Panc1 (cell line): Measurements from ENCODE around the gene SLC25A30. TPM values are rescaled to one million over a fixed set of nuclear protein-coding genes. Genes with fewer than 3 reads are reported as not detected.
"Not testable (repeated sequence)": the region's sequence is repeated elsewhere in the genome, so short reads cannot be mapped to it uniquely, and the experiment has no call there.

Experiments used
- ATAC-seq: fragments of 200-7000 bp; cut with Tn5 transposase; 2 replicates; pipeline ENCODE4 v1.9.1; 2020; ENCODE audit warnings: mild to moderate bottlenecking, moderate library complexity
- BruUV-seq: library from RNA; stranded (reverse); fragments of 400-500 nt; replicated peaks from 2 replicates; lab custom pipeline; 2021; lab: Mats Ljungman, UMichigan
- CTCF ChIA-PET: fragments of 300-600 bp; sonication (Branson Sonifier 250); formaldehyde crosslinking; loops from one replicate; lab custom pipeline; 2022; ENCODE audit warnings: antibody characterized with exemption; lab: Charles Lee
- POLR2A ChIA-PET: fragments of 300-600 bp; sonication (Branson Sonifier 250); formaldehyde crosslinking; loops from one replicate; lab custom pipeline; 2022; ENCODE audit warnings: antibody characterized with exemption; lab: Charles Lee
- DNase-seq: peaks from one replicate; pipeline ENCODE4 v3.0.0-alpha.2; 2010; ENCODE audit warnings: low read depth, low spot score
- H3K27ac ChIP-seq: 2 replicates; pipeline ENCODE4 v1.5.1; 2011; ENCODE audit warnings: mild to moderate bottlenecking, low read length, inconsistent platforms
- H3K27me3 ChIP-seq: fragments of 200-500 bp; sonication (Bioruptor generic); 2 replicates; pipeline ENCODE4 v1.6.0; 2014; ENCODE audit warnings: low read length, inconsistent platforms; ENCODE audit not compliant: control insufficient read depth, insufficient read depth
- H3K36me3 ChIP-seq: fragments of 200-500 bp; sonication (Bioruptor generic); 2 replicates; pipeline ENCODE4 v1.5.1; 2014; ENCODE audit warnings: inconsistent platforms, mild to moderate bottlenecking, low read length, moderate library complexity; ENCODE audit not compliant: control insufficient read depth, insufficient read depth
- H3K4me1 ChIP-seq: 2 replicates; pipeline ENCODE4 v1.5.1; 2011; ENCODE audit warnings: inconsistent platforms, mild to moderate bottlenecking, low read length, moderate library complexity; ENCODE audit not compliant: control insufficient read depth, insufficient read depth
- H3K4me3 ChIP-seq, 2 experiments: 2 replicates each; pipeline ENCODE4 v1.5.1; 2011 to 2012; ENCODE audit warnings: low read depth in 2 of 2, low read length in 2 of 2, mild to moderate bottlenecking in 2 of 2, inconsistent platforms in 1 of 2, moderate library complexity in 1 of 2
- H3K9me3 ChIP-seq: fragments of 200-500 bp; sonication (Bioruptor generic); 2 replicates; pipeline ENCODE4 v1.5.1; 2014; ENCODE audit warnings: low read depth, mild to moderate bottlenecking, inconsistent platforms, low read length, moderate library complexity; ENCODE audit not compliant: control insufficient read depth, insufficient read depth
- CTCF ChIP-seq: fragments of 450-650 bp; IDR thresholded peaks from 2 replicates; pipeline ENCODE4 v1.5.1; 2017; ENCODE audit warnings: mild to moderate bottlenecking
- POLR2AphosphoS5 ChIP-seq: IDR thresholded peaks from 2 replicates; pipeline ENCODE4 v1.6.1; 2012; ENCODE audit warnings: mild to moderate bottlenecking, low read depth, low read length, moderate library complexity
- REST ChIP-seq, 2 experiments: IDR thresholded peaks; 2 replicates each; pipeline ENCODE4 v1.6.1; 2011 to 2012; ENCODE audit warnings: low read depth in 2 of 2, control low read depth in 1 of 2, low read length in 1 of 2, mild to moderate bottlenecking in 1 of 2, moderate library complexity in 1 of 2; ENCODE audit not compliant: insufficient read depth in 1 of 2
- SIN3A ChIP-seq: IDR thresholded peaks from 2 replicates; pipeline ENCODE4 v1.6.1; 2012; ENCODE audit warnings: low read depth, mild to moderate bottlenecking, low read length, moderate library complexity, borderline replicate concordance; ENCODE audit not compliant: insufficient read depth
- TCF7L2 ChIP-seq: IDR thresholded peaks from 2 replicates; pipeline ENCODE4 v1.6.1; 2011; ENCODE audit warnings: mild to moderate bottlenecking, low read depth, low read length, inconsistent platforms
- in situ Hi-C: cut with HindIII; loops from 2 replicates; pipeline ENCODE4 v1.10.0; 2016; ENCODE audit warnings: low sequenced_read_pairs, low pct_unique_long_range_greater_than_20kb
- intact Hi-C: fragments of 100-400 bp; cut with micrococcal nuclease; formaldehyde crosslinking; loops from one replicate; pipeline ENCODE4 v1.10.0; 2022; ENCODE audit not compliant: unreplicated experiment
- total RNA-seq: library from RNA; stranded (reverse); gene quantifications from one replicate; pipeline ENCODE4 v1.2.1, GENCODE V29; 2021; ENCODE audit not compliant: unreplicated experiment

SLC25A30 gene
- total RNA-seq, 1 experiment from 2014 or later, result 26.8 TPM

DNA sequence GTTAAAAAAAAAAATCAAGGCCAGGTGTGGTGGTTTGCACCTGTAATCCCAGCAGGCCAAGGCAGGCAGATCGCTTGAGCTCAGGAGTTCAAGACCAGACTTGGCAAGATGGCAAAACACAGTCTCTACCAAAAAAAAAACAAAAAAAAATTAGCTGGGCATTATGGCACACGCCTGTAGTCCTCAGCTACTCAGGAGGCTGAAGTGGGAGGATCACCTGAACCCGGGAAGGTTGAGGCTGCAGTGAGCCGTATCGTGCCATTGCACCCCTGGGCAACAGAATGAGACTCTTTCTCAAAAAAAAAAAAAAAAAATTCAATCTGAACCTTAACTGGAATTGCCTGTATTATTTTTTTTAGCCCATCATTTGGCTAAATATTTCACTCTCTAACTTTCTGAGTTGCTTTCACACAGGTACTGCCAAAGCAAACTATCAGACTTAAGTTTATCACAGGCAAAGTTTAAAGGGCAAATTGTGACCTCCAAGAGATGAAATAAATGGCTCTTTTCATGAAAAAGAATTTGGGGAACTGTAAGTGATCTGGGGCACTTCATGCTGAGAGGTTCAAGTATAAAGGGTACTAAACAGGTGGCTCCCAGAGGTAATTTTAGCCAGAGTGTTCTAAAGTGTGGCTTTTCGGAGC lies 14.7 kb upstream of the SLC25A30 start:
- POLR2A ChIA-PET, result interaction anchor here (0.6 kb wide), 1 partner anchor 1183 kb away, joined by 4 read pairs; no protein-coding TSS in a partner anchor
- in situ Hi-C loops, result no loop called here
- no TSS peak for BruUV-seq

DNA sequence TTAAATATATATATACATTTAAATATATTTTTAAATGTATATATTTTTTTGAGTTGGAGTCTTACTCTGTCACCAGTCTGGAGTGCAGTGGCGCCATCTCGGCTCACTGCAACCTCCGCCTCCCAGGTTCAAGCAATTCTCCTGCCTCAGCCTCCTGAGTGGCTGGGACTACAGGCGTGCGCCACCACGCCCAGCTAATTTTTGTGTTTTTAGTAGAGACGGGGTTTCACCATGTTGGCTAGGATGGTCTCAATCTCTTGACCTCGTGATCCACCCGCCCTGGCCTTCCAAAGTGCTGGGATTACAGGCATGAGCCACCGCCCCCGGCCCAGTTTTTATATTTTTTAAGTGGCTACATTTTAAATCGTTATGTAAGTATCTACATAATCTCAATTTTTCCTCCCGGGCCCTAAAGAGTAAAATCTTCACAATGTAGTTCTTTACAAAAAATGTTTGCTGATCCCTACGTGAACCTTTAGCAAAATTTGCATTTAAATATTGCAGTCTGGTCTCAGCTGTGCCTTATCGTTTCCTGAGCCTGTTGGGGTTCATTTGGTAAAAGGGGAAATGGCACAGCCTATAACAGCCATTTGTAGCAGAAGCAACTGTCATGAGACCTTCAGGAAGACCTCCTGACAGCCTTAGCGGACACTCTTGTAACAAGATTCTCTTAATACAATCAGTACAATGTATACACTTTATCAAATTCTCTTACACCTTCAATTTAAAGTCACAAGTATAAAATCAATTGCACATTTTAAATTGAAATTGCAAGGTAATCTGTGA lies 8.1 kb upstream of the SLC25A30 start:
- CTCF ChIA-PET, intact Hi-C loops, H3K36me3 ChIP-seq, BruUV-seq, H3K9me3 ChIP-seq, H3K4me3 ChIP-seq, H3K27me3 ChIP-seq, POLR2A ChIA-PET, ATAC-seq, H3K27ac ChIP-seq, in situ Hi-C loops, H3K4me1 ChIP-seq, DNase-seq: not testable (repeated sequence)

More for the DNA sequence above, 14.7 kb upstream of the SLC25A30 start:
- no peak for ATAC-seq
- Histone ChIP-seq H3K4me1 (no peaks in the 10 kb centered on the region), H3K9me3 (no peaks in the 10 kb centered on the region), H3K27ac (no peak overlapping the region), H3K4me3 (no peak overlapping the region), H3K36me3 (no peaks in the 10 kb centered on the region), H3K27me3 (no peaks in the 10 kb centered on the region)
- CTCF ChIA-PET, result no interaction called here
- DNase-seq, result no peak
- TF ChIP-seq TCF7L2 (no peak), SIN3A (no peak), REST (IDR thresholded peaks at IDR 0.05; ENCODE audit: insufficient read depth in 1 of 2, low read depth in 2 of 2, low read length in 1 of 2) (no peak), POLR2AphosphoS5 (no peak), CTCF (no peak)
- intact Hi-C loops, result no loop called here

DNA sequence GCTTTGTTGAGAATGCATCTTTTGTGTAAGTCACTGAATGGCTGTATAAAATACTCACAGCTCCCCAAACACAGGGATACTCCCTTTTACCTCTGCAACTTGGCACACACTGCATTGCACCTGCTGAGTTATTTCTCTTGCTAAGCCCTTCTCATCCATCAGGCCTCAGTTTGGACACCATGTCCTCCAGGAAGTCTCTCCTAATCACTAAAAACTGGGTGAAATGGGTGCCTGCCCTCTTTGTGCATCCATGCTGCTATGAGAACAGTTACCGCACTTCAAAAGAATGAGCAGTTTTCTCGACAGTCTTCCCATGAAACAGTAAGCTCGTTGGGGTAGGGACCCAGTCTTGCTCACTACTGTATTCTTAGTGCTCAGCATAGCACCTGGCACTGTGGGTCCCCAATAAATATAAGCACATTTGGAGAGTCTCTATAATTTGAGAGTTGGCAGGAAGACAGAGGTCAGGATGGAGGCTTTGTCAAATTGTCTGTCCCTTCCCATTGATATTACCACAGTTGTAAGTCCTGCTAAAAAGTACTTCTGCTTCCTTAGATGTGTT lies 4.6 kb upstream of the SLC25A30 start:
- DNase-seq, result no peak
- intact Hi-C loops (no loop called here), in situ Hi-C loops (no loop called here)
- Histone ChIP-seq H3K27ac (no peak overlapping the region), H3K36me3 (no peaks in the 10 kb centered on the region; the same call in 1 of the 2 replicates), H3K4me1 (no peaks in the 10 kb centered on the region), H3K9me3 (no peaks in the 10 kb centered on the region), H3K4me3 (no peak overlapping the region), H3K27me3 (no peaks in the 10 kb centered on the region)
- POLR2A ChIA-PET, result no interaction called here
- TF ChIP-seq CTCF (no peak), TCF7L2 (no peak), REST (IDR thresholded peaks at IDR 0.05; ENCODE audit: insufficient read depth in 1 of 2, low read depth in 2 of 2, low read length in 1 of 2) (no peak), POLR2AphosphoS5 (no peak), SIN3A (no peak)
- CTCF ChIA-PET, result no interaction called here
- BruUV-seq, result no TSS peak
- ATAC-seq, result no peak
